NCI-H446 treated with DMSO at 0.1 percent for 48 hours (cell line): ENCODE results near the gene FAM111B.
"Not testable (repeated sequence)": the region's sequence is repeated elsewhere in the genome, so short reads cannot be mapped to it uniquely, and the experiment has no call there.

Experiments
- DNase-seq: peaks from one replicate; lab custom pipeline; 2025; lab: John Stamatoyannopoulos, UW

Gene FAM111B

GRCh38 chr11:59102259-59102765 lies 4.7 kb upstream of the FAM111B start:
- no peak for DNase-seq

GRCh38 chr11:59107721-59108120 lies 684 bp downstream of the FAM111B start:
- DNase-seq, result not testable (repeated sequence)

- no peak for DNase-seq
These were observed 5.5 kb downstream of the FAM111B start for GRCh38 chr11:59112494-59112893.

DNA sequence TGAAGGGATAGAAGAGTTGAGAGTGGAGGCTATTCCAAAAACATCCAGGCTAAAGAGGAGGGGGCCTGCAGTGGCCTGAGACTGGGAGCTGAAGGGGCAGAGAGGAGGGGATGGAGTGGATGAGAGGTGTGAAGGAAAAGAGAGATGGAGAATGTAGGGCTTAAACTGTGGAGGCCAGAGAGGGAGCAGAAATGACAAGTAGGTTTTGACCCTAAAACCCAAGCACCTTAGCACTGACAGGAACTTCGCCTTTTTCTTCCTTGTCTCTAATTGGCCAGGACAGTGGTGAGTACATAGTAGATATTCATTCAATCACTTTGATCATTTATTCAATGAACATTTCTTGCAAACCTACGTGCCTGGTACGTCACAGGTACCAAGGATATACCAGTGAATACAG lies 7.3 kb downstream of the FAM111B start:
- no peak for DNase-seq

DNA sequence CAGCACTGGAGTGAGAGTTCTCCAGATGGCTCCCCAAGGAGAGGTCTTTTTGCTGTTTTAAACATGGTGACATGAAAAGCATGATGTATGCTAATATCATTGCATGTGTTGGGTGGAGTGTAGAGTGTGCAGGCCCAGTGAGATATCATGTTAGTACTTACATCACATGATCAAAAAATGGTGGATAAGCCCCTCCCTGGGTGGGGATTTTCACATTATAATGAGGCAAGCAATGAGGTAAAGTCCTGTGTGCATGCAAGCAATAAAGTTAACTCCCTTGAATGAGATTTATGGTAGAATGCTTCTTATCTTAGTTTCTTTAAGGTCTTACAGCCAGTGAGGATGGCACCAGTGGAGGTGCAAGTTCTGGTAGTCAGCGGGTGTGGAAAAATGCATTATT lies 8.5 kb downstream of the FAM111B start:
- DNase-seq, result no peak

DNA sequence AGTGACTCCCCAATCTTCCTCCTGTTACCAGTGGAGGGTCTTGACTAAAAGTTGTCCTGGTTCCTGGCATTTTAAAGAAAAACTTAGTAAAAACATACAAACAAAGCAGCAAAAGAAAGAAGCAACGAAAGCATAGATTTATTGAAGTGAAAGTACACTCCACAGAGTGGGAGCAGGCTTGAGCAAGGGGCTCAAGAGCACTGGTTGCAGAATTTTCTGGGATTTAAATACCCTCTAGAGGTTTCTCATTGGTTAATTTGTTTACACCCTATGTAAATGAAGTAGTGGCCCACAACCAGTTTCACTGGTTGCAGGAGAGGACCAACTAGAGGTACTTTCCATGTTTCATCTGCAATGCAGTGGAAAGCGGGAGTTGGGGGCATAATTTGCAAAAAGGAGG lies 10.7 kb downstream of the FAM111B start:
- no peak for DNase-seq

DNA sequence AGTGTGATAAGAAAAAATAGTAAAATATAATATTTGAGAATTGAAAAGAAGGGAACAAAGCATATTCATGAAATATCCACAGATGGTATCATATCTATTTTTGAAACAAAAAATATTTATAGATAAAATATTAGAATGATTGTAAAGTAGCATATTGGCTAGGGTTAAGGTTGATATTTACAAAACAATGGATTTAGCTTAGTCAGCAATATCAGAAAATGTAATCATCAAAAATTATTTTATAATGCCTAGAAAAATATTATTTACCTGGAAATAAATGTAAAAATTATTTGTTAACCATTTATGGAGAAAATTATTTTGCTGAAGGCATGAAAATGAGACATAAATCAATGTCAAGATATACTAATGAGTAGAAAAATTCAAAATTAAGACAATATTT lies 12.8 kb downstream of the FAM111B start:
- DNase-seq, result no peak

DNA sequence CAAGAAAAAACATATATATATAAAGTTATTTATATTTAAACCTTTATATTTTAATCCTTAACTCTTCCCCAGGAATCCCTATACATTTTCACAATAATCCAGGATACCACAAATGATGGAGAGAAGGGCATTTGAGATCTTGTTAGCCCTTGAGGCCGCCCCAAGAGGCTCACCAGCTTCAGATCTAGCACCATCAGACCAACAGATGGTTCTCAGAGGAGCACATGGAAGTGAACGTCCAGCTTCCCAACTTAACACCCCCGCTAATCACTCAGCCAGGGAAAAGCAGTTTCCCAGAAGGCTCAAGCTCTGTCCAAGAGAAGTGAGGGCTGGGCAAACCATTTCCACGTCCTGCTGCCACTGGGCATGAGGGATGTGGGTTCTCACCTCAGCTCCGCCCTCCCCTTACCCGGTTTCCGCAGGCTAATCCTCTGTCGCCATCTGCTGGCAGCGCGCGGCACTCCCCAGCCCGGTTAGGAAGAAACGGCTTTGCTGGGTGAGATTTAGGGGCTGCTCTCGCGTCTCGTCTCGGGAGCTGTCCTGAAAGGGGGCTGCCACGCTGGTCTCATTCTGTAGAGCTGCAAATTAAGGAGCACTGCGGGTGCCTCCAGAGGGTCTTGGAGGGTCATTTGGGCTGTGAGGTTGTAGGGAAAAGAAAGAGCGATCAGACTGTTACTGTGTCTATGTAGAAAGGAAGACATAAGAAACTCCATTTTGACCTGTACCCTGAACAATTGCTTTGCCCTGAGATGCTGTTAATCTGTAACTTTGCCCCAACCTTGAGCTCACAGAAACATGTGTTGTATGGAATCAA lies 28.8 kb downstream of the FAM111B start:
- peak; percentile 49 for DNase-seq

DNA sequence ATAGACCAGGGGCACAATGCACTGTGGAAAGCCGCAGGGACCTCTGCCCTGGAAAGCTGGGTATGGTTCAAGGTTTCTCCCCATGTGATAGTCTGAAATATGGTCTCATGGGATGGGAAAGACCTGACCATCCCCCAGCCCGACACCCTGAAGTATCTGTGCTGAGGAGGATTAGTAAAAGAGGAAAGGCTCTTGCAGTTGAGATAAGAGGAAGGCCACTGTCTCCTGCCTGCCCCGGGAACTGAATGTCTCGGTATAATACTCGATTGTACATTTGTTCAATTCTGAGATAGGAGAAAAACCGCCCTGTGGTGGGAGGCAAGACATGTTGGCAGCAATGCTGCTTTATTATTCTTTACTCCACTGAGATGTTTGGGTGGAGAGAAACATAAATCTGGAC lies 29.5 kb downstream of the FAM111B start:
- DNase-seq, result not testable (repeated sequence)

GRCh38 chr11:59137190-59137589 lies 30.2 kb downstream of the FAM111B start:
- DNase-seq, result no peak

- DNase-seq, result no peak
These were observed 31.6 kb downstream of the FAM111B start for GRCh38 chr11:59138643-59139042.

- no peak for DNase-seq
These were observed 34.2 kb downstream of the FAM111B start for GRCh38 chr11:59141191-59141590.

- no peak for DNase-seq
These were observed 34.8 kb downstream of the FAM111B start for GRCh38 chr11:59141673-59142460.

GRCh38 chr11:59142530-59143507 lies 35.8 kb downstream of the FAM111B start, which contains the start of gene FAM111A:
TSS of gene FAM111A (plus strand) at chr11:59142856. CDS start at chr11:59148873, 6,017 bp downstream.
- no peak for DNase-seq

DNA sequence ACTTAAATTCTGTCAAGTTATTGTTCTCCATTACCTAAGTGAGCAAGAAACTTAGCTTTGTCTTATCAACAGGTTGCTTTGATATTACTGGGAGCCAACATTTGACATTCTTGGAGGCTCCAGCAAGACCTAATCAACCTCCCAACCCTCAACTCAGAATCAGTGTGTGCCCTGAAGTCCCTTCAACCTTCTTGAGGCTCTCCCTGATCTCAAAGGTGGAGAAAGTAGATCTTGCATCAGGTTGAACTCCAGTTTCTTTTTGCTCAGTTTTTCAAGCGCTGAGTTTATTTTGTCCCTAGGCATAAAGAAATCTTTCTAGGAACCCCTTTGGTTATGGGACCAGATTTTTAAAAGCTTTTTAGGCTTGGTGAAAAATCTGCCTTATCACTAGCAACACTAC lies 37.1 kb downstream of the FAM111B start:
- DNase-seq, result no peak

- no peak for DNase-seq
These were observed 37.7 kb downstream of the FAM111B start for GRCh38 chr11:59144579-59145345.

- no peak for DNase-seq
These were observed 38.5 kb downstream of the FAM111B start for GRCh38 chr11:59145534-59145933.

DNA sequence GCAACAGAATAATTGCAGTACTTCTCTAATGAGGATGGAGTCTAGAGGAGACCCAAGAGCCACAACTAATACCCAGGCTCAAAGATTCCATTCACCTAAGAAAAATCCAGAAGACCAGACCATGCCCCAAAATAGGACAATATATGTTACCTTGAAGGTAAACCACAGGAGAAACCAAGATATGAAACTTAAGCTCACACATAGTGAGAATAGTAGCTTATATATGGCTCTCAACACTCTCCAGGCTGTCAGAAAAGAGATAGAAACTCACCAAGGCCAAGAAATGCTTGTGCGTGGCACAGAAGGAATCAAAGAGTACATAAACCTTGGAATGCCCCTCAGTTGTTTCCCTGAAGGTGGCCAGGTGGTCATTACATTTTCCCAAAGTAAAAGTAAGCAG lies 44.7 kb downstream of the FAM111B start:
- DNase-seq, result no peak

DNA sequence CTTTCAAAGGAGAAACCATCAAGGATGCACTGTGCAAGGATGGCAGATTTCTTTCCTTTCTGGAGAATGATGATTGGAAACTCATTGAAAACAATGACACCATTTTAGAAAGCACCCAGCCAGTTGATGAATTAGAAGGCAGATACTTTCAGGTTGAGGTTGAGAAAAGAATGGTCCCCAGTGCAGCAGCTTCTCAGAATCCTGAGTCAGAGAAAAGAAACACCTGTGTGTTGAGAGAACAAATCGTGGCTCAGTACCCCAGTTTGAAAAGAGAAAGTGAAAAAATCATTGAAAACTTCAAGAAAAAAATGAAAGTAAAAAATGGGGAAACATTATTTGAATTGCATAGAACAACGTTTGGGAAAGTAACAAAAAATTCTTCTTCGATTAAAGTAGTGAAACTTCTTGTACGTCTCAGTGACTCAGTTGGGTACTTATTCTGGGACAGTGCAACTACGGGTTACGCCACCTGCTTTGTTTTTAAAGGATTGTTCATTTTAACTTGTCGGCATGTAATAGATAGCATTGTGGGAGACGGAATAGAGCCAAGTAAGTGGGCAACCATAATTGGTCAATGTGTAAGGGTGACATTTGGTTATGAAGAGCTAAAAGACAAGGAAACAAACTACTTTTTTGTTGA lies 45.4 kb downstream of the FAM111B start:
- no peak for DNase-seq

DNA sequence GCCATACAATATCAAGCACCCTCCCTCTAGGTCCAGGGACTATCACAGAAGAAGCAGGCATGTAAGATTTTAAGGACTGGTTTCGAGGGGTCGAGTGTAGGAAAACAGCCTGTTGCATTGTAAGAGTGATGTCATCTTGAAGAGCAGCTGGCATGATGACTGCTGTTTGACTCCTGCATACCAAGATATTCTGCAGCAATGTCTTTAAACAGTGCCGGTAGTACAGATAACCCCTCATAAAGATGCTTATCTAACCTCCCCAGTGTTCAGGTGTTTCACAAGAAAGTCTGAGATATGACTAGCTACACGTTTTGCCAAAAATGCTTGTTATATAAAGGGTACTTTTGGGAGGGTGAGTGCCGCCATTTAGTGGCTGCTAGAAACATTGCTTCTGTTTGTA lies 47.6 kb downstream of the FAM111B start:
- no peak for DNase-seq

- no peak for DNase-seq
These were observed 50.4 kb downstream of the FAM111B start for GRCh38 chr11:59157433-59157832.
